ENCODE data around the gene CFAP65. TPM values are rescaled to one million over a fixed set of nuclear protein-coding genes. Genes with fewer than 3 reads are reported as not detected.
A peak's percentile ranks its signal among the peaks of the same experiment; 100 is the strongest.

Gene CFAP65
- polyA plus RNA-seq, 3 donors, result 0.11 to 0.37 (median 0.36) TPM

DNA sequence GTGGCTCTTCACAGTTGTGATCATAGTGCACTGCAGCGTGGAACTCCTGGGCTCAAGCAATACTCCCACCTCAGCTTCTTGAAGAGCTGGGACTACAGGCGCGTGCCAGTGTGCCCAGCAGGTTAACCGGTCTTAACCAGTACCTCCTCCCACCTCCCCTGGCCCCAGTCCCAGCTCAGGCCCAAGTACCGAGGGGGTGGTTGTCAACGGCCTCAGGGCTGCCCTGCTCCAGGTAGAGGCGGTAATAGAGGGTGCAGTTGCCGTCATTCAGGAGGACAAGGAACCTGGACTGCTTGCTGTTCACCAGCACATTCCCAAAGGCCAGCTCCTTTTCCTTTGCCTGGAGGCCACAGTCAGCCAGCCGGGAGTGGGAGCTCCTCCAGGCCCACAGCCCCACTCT is 19.7 kb downstream of the CFAP65 start:
- DNase-seq (ENCODE audit: extremely low read depth in 1 of 11, low read depth in 9 of 11, low spot score in 4 of 11), result no peak

GRCh38 chr2:219020604-219021365 is 20.5 kb downstream of the CFAP65 start:
- no peak for DNase-seq (ENCODE audit: extremely low read depth in 1 of 11, low read depth in 9 of 11, low spot score in 4 of 11)

DNA sequence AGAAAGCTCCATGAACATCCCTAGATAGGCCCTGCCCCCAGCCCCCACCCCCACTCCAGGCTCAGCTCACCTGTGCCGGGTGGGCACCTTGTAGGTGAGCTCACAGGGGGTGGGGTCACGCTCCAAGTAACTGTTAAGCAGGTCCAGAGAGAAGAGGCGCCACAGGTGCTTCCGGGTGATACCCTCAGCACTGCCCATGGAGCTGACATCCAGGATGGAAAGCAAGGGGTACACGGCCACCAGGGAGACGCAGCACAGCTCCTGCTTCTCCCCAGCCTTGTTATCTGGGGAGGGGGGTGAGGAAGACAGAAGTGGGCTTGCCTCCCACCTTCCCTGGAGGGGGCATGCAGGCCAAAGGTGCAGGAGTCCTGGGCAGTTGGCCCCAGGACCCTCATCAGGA is 21.9 kb downstream of the CFAP65 start:
- no peak for DNase-seq (ENCODE audit: extremely low read depth in 1 of 11, low read depth in 9 of 11, low spot score in 4 of 11)

GRCh38 chr2:219018726-219019125 is 22.6 kb downstream of the CFAP65 start:
- no peak for DNase-seq (ENCODE audit: extremely low read depth in 1 of 11, low read depth in 9 of 11, low spot score in 4 of 11)

DNA sequence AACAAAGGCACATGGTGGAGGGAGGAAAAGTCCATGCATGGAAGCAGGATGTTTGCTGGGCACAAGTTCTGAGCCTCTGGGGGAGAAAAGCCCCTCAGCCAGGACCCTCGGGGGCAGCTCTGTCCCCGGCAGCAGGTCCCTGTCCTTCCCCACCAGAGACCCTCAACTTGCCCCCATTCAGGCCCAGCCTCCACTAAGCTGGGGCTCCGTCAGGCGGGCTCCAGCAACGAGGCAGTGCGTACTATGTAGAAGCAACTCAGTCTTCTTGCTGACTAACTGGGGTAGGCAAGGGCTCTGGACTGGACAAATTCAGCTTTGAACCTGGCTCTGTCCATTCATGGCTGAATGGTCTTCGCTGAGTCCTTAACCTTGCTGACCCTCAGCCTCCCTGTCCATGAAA is 23.0 kb downstream of the CFAP65 start:
- DNase-seq (ENCODE audit: extremely low read depth in 1 of 11, low read depth in 9 of 11, low spot score in 4 of 11), result no peak

DNA sequence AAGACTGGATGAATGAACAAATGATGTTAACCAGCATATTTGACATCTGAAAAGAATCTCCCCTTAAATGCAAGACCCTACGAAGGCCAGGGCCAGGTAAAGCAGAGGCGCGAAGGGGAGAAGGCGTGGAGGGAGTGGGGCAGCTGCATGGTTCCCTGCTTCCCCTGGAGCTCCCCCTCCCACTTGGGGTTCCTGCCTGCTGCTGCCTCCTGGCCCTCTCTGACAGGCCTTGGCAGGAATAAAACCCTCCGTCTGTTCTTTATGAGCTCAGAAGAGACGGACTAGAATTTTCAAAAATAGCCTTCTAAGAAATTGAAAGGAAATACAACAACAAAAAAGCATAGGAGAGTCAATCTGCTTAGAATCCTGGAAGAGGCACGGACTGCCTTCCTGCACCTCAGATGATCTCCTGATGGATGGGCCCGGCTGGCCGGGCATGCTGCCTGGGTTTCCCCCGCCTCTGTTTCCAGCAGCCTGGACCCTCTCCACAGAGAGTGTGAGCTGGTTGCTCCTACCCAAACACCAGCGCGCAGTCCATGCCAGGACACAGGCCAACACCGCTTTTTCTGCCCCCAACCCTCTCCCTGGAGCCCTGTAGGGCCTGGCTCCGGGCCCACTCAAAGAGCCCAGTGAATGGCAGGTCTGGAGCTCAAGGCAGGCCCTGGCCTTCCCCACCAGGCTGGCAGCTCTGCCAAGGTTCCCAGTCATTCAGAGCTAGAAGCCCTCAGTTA is 23.9 kb downstream of the CFAP65 start:
- no peak for DNase-seq (ENCODE audit: extremely low read depth in 1 of 11, low read depth in 9 of 11, low spot score in 4 of 11)

GRCh38 chr2:219016721-219017120 is 24.6 kb downstream of the CFAP65 start:
- DNase-seq (ENCODE audit: extremely low read depth in 1 of 11, low read depth in 9 of 11, low spot score in 4 of 11), result no peak

GRCh38 chr2:219010873-219011272 is 30.4 kb downstream of the CFAP65 start:
- DNase-seq (ENCODE audit: extremely low read depth in 1 of 11, low read depth in 9 of 11, low spot score in 4 of 11), result no peak

- no peak for DNase-seq (ENCODE audit: extremely low read depth in 1 of 11, low read depth in 9 of 11, low spot score in 4 of 11)
These were observed 31.1 kb downstream of the CFAP65 start for GRCh38 chr2:219010162-219010756.

GRCh38 chr2:219009294-219009693 is 32.0 kb downstream of the CFAP65 start:
- DNase-seq (ENCODE audit: extremely low read depth in 1 of 11, low read depth in 9 of 11, low spot score in 4 of 11), result no peak

DNA sequence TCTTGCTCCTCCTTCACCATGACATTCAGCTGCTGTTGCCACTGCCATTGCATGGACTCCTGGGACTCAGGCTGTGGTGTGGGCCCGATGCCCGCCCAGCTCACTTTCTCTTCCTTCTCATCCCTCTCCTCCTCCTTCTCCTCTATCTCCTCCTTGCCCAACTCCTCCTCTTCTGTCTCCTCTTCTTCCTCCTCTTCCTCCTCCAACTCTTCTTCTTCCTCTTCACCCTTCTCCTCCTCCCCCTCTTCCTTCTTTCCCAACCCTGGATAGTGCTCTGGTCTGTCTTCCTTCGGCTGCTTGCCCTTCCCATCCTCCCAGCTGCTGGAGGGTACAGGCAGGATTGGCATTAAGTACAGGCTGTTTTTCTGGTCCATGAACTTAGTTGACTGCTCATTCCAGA is 37.3 kb downstream of the CFAP65 start:
- no peak for DNase-seq (ENCODE audit: extremely low read depth in 1 of 11, low read depth in 9 of 11, low spot score in 4 of 11)

DNA sequence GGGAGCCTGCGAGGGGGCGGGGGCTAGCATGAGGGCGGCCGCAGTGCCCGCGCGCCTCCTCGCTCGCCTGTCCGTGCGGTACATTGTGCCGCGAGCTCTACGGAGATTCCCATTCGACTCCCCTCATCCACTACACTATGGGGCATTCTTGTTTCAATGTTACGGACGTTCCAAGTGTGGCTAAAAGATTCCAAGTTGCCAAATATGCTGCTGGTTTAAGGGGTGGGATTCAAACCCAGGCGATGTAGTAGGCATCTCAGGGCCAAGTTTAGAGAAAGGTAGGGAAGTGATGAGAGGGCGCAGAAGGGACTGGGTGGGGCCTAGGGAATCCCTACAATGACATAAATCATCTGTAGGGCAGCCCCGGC is 38.1 kb downstream of the CFAP65 start:
- DNase-seq (ENCODE audit: extremely low read depth in 1 of 11, low read depth in 9 of 11, low spot score in 4 of 11), result no peak

DNA sequence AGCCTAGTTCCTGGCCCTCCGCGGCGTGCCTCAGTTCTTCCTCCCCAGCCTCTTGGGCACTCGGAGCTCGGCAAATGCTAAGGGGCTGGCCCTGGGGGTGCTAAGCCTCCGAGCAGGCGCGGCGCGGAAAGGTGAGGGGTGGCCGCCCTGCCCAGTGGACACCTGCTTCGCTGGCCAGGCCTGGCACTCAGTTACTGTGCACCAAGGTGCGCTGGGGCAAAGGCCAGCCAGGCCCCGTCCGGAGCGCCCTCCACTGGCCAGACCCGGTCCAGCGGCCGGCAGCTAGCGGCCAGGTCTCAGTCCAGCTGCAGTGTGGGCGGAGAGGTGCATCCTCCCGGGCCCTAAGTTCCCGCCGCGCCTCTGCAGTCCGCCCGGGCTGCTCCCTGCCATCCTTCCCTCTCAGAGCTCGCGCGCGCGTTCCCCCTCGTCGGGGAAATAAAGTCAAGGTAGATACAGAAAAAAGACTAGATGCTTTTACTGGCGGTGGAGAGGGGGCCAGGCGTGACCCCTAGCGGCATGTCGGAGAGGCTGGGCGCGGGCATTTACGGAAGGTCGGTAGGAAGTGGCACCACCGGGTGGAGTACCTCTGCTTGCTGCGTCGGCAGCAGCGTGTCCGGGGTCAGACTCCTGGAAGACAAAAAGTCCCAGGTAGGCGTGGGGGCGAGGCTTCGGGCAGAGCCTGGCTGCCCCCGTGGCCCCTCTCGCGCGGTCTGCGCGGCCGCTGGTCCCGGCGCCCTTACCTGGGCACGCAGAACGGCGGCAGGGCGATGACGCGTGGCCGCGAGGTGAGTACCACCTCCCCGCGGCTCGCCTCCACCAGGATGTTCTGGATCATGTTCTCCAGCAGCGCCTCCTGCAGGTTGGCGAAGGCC is 38.7 kb downstream of the CFAP65 start:
- DNase-seq (ENCODE audit: extremely low read depth in 1 of 11, low read depth in 9 of 11, low spot score in 4 of 11), result peak in 2 of 11 donors; percentile 34 to 35

DNA sequence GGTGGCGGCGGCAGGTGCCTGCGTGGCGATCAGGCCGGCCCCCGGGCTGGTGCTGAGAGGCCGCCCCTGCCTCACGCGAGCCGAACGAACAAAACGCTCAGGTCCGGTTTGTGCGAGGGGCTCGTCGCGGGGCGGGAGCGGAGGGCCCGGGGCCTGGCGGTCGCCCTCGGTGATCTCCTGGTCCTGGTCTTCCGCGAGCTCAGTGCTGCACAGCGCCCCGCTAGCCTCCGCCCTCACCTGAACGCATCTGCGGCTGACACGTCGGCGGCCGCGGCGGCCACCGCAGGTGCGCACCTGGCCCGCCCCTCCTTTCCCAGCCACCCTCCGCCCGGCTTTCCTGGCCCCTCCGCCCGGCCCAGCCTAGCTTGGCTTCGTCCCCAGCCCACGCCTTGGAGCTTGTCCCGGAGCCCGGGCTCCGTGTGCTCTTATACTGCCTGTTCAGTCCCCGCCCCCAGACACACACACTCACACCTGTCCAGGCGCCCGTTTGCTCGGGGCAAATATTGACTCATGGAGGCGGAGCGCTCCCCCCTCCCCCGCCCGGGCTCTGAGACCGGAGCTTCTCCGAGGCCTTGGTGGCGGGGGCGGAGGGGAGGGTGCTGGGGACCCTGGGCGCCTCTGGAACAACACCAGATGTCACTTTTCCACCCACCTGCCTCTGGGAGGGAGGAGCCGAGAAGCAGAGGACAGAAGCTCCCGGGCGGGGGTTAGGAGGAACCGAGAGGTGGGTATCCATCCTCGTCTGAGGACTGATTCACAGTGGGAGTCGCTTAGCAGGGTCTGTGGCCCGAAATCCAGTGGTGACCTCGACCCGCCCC is 39.5 kb downstream of the CFAP65 start:
- no peak for DNase-seq (ENCODE audit: extremely low read depth in 1 of 11, low read depth in 9 of 11, low spot score in 4 of 11)

DNA sequence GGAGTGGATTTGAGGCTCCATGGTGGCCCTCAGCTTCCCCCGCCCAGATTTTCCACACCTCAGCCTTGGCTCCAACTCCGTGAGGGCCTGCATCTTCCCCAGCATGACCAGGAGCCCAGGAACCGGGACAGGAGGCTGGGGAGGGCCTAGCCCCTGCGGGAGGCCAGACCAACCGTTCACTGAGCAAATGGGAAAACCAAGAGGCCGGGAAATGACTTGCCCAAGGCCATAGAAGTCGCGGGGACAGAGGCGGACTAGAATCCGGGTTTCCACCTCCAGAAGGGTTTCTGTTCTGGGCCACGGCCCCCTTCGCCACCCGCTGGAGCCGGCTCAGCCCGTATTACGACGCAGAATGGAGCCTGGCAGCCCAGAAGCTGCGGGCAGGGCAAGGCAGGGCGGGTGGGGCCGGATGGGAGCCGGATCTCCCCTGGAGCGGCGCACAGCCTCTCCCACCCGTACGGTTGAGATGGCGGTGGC is 40.2 kb downstream of the CFAP65 start:
- no peak for DNase-seq (ENCODE audit: extremely low read depth in 1 of 11, low read depth in 9 of 11, low spot score in 4 of 11)

DNA sequence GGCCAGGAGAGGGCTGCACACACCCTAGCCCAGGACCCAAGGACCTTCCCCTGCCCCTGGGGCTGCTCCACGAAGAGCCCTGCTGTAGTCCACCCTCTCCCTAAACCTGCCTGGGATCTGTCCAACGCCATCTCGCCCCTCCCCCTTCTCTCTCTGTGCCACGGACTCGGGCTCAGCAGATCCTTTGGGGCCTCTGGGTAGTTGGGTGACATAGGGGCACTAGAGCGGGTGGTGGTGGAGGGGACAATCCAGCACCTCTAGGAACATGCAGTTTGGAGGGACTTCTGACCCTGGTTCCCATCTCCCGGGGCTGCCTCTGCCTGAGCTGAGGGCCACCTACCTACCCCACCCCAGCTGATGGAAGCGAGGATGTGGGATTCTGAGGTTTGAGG is 40.8 kb downstream of the CFAP65 start:
- DNase-seq (ENCODE audit: extremely low read depth in 1 of 11, low read depth in 9 of 11, low spot score in 4 of 11), result no peak

DNA sequence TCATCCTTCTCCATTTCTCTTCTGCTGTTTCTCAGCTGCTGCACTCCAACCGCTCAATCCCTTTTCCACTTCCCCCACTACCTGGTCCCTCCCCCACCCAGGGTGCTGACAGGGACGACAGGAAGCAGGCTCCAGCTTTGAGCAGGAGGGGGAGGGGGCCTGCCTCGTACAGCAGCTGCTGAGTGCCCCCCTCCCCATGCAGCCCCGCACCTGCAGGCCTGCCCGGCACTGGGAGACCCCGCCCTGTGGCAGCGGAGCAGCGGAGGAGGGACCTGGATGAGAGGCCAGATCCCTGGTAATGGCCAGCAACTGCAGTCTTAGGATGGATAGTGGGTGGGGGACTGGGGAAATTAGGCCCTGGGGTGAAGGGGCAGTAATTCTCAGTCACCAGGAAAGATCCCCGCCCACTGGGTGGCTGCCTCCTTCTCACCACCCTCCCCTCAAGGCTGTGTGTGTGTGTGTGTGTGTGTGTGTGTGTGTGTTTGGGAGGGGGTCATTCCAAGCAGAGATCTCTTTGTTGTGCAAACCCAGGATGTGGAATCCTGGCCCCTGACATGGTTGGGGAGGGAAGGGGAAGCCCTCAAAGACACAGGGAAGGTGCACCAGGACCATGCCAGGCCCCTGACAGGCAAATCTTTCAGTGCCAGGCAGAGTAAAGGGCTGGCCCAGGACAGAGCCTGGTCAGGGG is 41.3 kb downstream of the CFAP65 start:
- no peak for DNase-seq (ENCODE audit: extremely low read depth in 1 of 11, low read depth in 9 of 11, low spot score in 4 of 11)
